Activated CD4-positive, CD25-positive, alpha-beta regulatory T cell treated with anti-CD3 and anti-CD28 coated beads, Interleukin-2, amount 50 U/mL, for 16 hours (primary cell): Measurements from ENCODE around the gene HADHB.
"Not testable (repeated sequence)": the region's sequence is repeated elsewhere in the genome, so short reads cannot be mapped to it uniquely, and the experiment has no call there.

Source experiments
- DNase-seq: peaks from one replicate; pipeline ENCODE4 v3.0.0-alpha.2; 2020; ENCODE audit warnings: low read depth, low spot score

The HADHB gene

GRCh38 chr2:26245231-26245732, 543 bp downstream of the HADHB start:
- DNase-seq, result peak; percentile 5

- DNase-seq, result no peak
Observed at GRCh38 chr2:26245810-26246209, 1.1 kb downstream of the HADHB start.

GRCh38 chr2:26246818-26247217, 2.1 kb downstream of the HADHB start:
- DNase-seq, result no peak

DNA sequence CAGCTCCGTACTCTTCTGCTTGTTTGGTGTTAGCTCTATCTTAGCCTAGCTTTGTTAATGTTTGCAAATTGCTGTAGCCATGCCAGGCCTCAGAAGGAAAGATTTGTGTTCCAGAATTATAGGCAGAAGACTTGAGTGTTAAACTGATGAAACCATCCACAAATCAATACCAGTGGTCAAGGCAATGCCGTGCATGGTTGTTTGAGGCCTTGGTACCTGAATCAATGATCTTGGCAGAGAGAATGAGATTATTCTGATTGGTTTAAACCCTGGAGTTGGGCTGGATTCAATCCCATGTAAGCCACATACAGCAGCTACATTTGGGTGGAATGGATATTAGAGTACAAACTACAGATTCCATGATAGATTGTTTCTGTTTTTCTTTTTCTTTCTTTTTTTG, 4.9 kb downstream of the HADHB start:
- DNase-seq, result no peak

DNA sequence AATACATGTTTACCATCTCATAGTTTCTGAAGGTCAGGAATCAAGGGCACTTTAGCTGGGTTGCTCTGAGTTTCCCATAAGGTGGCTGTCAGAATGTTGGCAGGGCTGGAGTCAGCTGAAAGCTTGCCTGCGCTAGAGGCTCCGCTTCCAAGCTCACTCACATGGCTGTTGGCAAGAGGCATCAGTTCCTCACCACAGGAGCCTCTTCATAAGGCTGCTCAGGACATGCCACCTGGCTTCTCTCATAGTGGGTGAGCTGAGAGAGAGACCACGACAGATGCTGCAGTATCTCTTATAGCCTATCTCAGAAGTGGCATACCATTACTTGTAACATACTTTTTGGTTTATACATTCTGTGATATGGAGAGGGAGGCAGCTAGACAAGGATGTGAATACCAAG, 7.2 kb downstream of the HADHB start:
- DNase-seq, result no peak

DNA sequence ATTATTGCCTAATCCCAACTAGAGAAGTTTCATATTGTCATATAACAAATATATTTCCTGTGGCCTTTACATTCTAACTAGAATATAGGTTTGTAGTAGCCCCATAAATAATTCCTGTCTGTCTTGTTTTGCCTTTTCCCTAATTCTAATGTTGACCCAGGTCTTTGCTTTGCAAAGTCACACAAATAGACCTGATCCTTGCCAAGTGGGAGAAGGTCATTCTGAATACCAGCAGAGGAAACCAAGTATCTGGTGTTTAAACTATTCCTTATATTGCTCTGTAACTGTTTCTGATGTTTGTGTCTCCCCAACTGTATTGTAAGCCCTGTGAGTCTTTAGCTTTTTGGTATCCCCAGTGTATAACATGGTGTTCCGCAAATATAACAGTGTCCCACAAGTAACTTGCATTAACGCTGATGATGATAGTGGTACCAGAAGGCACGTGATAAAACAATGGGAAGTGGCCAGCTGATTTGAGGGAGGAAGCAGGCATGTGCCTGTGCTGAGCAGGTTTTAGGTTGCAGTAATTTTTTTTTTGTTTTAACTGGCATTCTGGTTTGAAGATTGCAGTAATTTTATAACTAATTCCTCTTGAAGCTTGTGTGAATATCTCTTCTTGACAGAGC, 11.1 kb downstream of the HADHB start:
- DNase-seq, result no peak

GRCh38 chr2:26258836-26259235, 14.1 kb downstream of the HADHB start:
- DNase-seq, result not testable (repeated sequence)

- DNase-seq, result no peak
Observed at GRCh38 chr2:26268213-26268612, 23.5 kb downstream of the HADHB start.

DNA sequence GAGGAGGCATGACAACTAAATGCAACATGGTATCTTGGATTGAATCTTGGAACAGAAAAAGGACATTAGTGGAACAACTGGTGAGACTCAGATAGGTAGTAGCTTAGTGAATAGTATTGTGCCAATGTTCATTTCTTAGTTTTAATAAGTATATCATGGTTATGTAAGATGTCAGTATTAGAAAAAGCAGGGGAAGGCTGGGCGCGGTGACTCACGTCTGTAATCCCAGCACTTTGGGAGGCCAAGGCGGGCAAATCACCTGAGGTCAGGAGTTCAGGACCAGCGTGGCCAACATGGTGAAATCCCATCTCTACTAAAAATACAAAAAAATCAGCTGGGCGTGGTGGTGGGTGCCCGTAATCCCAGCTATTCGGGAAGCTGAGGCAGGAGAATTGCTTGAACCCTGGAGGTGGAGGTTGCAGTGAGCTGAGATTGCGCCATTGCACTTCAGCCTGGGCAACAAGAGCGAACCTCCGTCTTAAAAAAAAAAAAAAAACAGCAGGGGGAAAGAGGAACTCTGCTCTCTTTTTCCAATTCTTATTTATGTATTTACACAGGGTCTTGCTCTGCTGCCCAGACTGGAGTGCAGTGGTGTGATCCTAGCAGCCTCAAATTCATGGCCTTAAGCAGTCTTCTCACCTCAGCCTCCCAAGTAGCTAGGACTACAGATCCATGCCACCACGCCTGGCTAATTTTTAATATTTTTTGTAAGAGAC, 24.1 kb downstream of the HADHB start:
- not testable (repeated sequence) for DNase-seq

DNA sequence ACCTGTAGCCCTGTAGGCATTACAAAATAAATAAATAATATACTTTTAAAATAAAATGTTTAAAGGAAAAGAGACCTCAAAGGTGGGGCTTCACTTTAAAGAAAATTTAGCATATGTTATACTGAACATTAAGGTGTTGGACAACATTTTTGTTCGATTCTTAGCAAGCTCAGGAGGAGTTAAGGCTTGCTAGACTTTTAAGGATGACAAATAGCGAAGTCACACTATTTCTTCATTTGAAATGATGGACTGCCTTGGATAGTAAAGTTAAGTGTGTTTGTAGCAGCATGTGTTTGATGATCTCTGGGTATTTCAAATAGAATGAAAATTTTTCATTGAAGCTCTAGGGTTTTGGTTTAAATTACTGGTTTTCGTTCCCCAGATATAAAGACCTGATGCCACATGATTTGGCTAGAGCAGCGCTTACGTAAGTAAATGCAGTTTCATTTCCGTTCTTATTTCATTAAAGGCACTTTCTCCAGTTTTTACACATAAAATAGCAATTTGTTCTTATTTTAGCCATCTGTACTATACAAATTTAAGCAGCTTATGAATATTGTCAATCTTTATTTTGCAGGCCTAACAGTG, 24.9 kb downstream of the HADHB start:
- DNase-seq, result no peak

GRCh38 chr2:26270373-26270772, 25.6 kb downstream of the HADHB start:
- DNase-seq, result no peak

DNA sequence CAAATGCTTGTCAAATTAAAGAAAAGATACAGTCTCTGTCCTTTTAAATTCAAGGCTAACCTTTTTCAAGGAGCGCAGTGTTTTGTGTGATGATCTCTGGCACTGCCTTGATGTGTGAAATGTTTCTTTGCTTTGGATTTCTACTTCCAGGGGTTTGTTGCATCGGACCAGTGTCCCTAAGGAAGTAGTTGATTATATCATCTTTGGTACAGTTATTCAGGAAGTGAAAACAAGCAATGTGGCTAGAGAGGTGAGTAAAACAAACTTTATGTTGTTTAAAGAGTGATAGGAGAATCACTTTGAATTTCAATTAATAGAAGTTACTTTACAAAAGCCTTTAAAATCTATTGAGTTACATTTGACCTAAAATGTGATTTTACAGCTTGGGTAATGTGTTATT, 28.8 kb downstream of the HADHB start:
- no peak for DNase-seq

GRCh38 chr2:26274058-26274613, 29.4 kb downstream of the HADHB start:
- DNase-seq, result no peak

GRCh38 chr2:26276484-26277227, 31.9 kb downstream of the HADHB start:
- DNase-seq, result no peak

DNA sequence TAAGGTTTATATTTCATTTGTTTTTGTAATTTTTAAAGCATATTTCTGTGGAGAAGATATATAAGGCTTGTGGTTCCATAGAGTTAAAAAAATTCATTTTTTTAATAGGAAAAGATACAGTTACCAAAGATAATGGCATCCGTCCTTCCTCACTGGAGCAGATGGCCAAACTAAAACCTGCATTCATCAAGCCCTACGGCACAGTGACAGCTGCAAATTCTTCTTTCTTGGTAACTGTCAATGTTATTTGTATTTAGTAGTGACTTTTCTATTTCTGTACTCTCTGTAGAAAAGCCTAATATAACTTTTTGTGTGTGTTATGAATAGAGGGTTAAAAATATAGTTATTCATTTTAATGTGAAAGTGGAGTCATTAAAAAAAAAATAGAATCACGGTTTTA, 35.1 kb downstream of the HADHB start:
- no peak for DNase-seq

DNA sequence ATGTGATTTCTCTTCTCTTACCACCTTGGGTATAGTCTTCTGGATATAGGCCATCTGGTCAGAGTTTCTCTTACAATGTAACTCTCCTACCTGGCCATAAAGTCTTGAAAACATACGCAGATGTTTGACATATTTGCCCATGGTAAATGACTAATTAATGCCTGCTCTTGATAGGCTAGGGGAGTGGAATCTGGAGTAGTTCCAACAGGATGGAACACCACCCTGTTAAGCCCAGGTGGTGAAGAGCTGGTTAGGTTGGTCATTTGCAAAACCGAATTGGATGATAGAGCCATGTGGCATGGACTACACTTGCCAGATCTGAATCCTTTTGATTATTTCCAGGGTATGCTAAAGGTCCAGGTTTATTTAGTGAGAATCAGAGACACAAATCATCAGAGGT, 36.5 kb downstream of the HADHB start:
- DNase-seq, result no peak

DNA sequence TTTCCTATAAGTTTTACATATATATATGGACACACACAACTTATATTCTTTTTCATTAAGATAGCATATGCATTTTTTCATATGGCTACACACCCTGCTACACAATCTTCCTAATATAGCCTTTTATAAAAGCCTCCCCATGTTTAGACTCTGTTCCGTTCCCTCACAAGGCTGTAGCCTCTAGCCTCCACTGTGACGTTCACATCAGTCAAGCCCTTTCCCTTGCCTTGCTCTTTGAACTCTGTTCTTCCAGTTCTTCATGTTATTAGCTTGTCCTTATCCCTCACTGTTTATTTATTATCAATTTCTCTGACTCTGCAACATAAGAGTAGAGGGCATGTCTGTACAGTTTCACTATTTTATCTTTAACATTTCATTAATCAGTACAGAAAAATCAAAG, 38.9 kb downstream of the HADHB start:
- DNase-seq, result no peak

- DNase-seq, result no peak
Observed at GRCh38 chr2:26284132-26284531, 39.4 kb downstream of the HADHB start.

DNA sequence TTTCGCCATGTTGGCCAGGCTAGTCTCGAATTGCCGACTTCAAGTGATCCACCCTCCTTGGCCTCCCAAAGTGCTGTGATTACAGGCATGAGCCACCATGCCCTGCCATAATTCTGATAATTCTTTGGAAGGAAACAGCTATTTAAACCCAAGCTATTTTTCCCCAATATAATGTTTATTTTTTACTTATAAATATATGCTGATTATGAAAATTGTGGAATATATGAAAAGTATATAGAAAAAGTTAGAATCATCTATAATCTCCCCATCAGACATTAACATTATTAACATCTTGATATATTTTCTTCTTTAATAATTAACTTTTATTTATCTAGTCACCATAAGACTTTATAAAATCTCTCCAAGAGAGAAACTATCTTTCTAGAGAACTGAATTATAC, 41.2 kb downstream of the HADHB start:
- DNase-seq, result no peak

DNA sequence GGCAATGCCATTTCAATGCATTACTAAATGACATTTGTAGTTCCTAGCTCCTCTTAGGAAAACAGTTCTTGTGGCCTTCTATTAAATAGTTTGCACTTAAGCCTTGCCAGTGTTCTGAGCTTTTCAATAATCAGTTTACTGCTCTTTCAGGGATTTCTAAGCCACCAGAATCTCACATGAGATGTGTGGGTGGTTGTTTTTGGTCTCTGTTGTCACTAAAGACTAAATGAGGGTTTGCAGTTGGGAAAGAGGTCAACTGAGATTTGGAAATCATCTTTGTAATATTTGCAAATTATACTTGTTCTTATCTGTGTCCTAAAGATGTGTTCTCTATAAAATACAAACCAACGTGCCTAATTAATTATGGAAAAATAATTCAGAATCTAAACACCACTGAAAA, 45.3 kb downstream of the HADHB start:
- DNase-seq, result no peak

GRCh38 chr2:26292646-26293045, 47.9 kb downstream of the HADHB start:
- DNase-seq, result no peak

DNA sequence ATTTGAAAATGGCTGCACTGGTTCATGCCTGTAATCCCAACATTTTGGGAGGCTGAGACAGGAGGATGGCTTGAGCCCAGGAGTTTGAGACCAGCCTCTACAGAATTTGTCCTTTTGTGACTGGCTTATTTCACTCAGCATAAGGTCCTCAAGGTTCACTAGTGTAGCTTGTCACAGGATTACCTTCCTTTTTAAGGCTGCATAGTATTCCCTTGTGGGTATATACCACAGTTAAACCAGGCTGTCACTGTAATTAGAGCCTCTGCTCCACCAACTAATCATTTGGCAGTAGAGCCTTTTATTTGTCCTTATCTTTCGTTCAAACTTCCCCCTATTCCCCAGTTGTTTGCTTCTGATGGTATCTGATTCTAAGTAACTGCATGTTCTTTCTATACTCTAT, 50.8 kb downstream of the HADHB start:
- DNase-seq, result no peak
